GM21526 (cell line): Measurements from ENCODE around the gene FDXR.

Experiments used
- ATAC-seq: cut with Tn5 transposase; IDR thresholded peaks from one replicate; pipeline ENCODE4 v1.9.1; 2021; ENCODE audit warnings: moderate library complexity; ENCODE audit not compliant: unreplicated experiment, low FRiP score

FDXR gene

GRCh38 chr17:74901353-74902135 lies 28.8 kb upstream of the FDXR start:
- no peak for ATAC-seq

GRCh38 chr17:74900208-74900607 lies 27.4 kb upstream of the FDXR start:
- ATAC-seq: no peak

- ATAC-seq: no peak
Measured at GRCh38 chr17:74898376-74898946, 25.7 kb upstream of the FDXR start.

GRCh38 chr17:74893936-74894671 lies 21.3 kb upstream of the FDXR start:
- no peak for ATAC-seq

GRCh38 chr17:74892974-74893911 lies 20.4 kb upstream of the FDXR start, which contains the start of gene FADS6:
Gene FADS6, minus strand, starts transcription at chr17:74893633. Its CDS starts 38 bp downstream, at chr17:74893595.
- no peak for ATAC-seq

GRCh38 chr17:74892013-74892841 lies 19.4 kb upstream of the FDXR start:
- ATAC-seq: no peak

- ATAC-seq: no peak
Measured at GRCh38 chr17:74890554-74890953, 17.8 kb upstream of the FDXR start.

GRCh38 chr17:74888469-74888868 lies 15.7 kb upstream of the FDXR start:
- no peak for ATAC-seq

- ATAC-seq: no peak
Measured at GRCh38 chr17:74883241-74883745, 10.5 kb upstream of the FDXR start.

GRCh38 chr17:74882517-74883240 lies 9.9 kb upstream of the FDXR start:
- no peak for ATAC-seq

- no peak for ATAC-seq
Measured at GRCh38 chr17:74881073-74881472, 8.3 kb upstream of the FDXR start.

- no peak for ATAC-seq
Measured at GRCh38 chr17:74879308-74879707, 6.5 kb upstream of the FDXR start.

GRCh38 chr17:74878658-74879057 lies 5.9 kb upstream of the FDXR start:
- ATAC-seq: no peak

GRCh38 chr17:74877592-74878548 lies 5.1 kb upstream of the FDXR start:
- ATAC-seq: no peak

- ATAC-seq: no peak
Measured at GRCh38 chr17:74875977-74876593, 3.3 kb upstream of the FDXR start.

- no peak for ATAC-seq
Measured at GRCh38 chr17:74875155-74875976, 2.6 kb upstream of the FDXR start.
